ENCODE results near the gene RNF2.

Gene RNF2

GRCh38 chr1:185094761-185095160, 49.4 kb downstream of the RNF2 start:
- TF ChIP-seq CTCF (IDR thresholded peaks at IDR 0.05; ENCODE audit: low read depth, low read length) = no peak
- no peak for DNase-seq (ENCODE audit: extremely low read depth, low read depth)

GRCh38 chr1:185096531-185096930, 51.2 kb downstream of the RNF2 start:
- no peak for TF ChIP-seq CTCF (IDR thresholded peaks at IDR 0.05; ENCODE audit: low read depth, low read length)
- DNase-seq (ENCODE audit: extremely low read depth, low read depth) = no peak

GRCh38 chr1:185104083-185104482, 58.7 kb downstream of the RNF2 start:
- no peak for DNase-seq (ENCODE audit: extremely low read depth, low read depth)
- no peak for TF ChIP-seq CTCF (IDR thresholded peaks at IDR 0.05; ENCODE audit: low read depth, low read length)

- no peak for DNase-seq (ENCODE audit: extremely low read depth, low read depth)
- TF ChIP-seq CTCF (IDR thresholded peaks at IDR 0.05; ENCODE audit: low read depth, low read length) = no peak
These were observed 59.8 kb downstream of the RNF2 start for GRCh38 chr1:185105121-185105520.

GRCh38 chr1:185108321-185108720, 63.0 kb downstream of the RNF2 start:
- no peak for DNase-seq (ENCODE audit: extremely low read depth, low read depth)
- TF ChIP-seq CTCF (IDR thresholded peaks at IDR 0.05; ENCODE audit: low read depth, low read length) = no peak

GRCh38 chr1:185110145-185110544, 64.8 kb downstream of the RNF2 start:
- DNase-seq (ENCODE audit: extremely low read depth, low read depth) = no peak
- no peak for TF ChIP-seq CTCF (IDR thresholded peaks at IDR 0.05; ENCODE audit: low read depth, low read length)

GRCh38 chr1:185111873-185112272, 66.5 kb downstream of the RNF2 start:
- no peak for DNase-seq (ENCODE audit: extremely low read depth, low read depth)
- TF ChIP-seq CTCF (IDR thresholded peaks at IDR 0.05; ENCODE audit: low read depth, low read length) = no peak
